ENCODE data around the gene ENO2. TPM values are rescaled to one million over a fixed set of nuclear protein-coding genes. Genes with fewer than 3 reads are reported as not detected.
A peak's percentile ranks its signal among the peaks of the same experiment; 100 is the strongest.
"Not testable (repeated sequence)": the region's sequence is repeated elsewhere in the genome, so short reads cannot be mapped to it uniquely, and the experiment has no call there.

ENO2 gene
- total RNA-seq, 1 donor: 13.4 TPM

DNA sequence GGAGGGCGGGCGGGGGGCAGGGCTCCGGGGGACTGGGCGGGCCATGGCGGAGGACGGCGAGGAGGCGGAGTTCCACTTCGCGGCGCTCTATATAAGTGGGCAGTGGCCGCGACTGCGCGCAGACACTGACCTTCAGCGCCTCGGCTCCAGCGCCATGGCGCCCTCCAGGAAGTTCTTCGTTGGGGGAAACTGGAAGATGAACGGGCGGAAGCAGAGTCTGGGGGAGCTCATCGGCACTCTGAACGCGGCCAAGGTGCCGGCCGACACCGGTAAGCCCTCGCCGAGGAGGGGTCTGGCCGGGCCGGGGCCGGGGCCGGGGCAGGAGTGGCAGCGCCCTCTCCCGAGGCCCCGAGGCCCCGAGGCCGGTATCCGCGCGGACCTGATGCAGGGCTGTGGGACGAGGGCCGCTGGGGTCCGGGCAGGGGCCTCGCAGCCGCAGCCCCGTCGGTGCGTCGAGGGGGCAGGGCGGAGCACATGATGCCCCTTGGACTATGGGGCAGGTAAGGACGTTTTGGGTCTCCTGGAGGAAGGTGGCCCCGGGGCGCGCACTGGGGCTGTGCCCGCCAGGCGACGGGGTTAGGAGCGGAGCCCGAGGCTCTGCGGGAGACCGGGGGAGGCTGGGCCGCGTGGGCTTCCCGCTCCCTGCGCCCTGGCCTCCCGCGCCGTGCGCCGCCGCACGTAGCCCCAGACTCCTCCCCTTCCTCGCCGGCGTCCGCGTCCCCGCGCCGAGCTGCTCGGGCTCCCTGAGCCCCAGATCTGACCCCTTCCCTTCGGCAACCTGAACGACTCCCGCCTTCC, 46.8 kb upstream of the ENO2 start, which contains the start of gene TPI1:
TSS of gene TPI1 (plus strand) at position 119 of the 798 bp plus-strand sequence. CDS start at position 155, 36 bp downstream.
- Histone ChIP-seq H3K9me3 (ENCODE audit: low read depth, low read length) (no peaks in the 10 kb centered on the region), H3K4me2 (ENCODE audit: insufficient read depth, low read length) (peak within 1 kb of the TSS; percentile 94), H3K4me1 (ENCODE audit: insufficient read depth, low read length) (peaks cover 39% of the 10 kb centered on the region), H3K4me3 (ENCODE audit: insufficient read depth, low read length) (peak within 1 kb of the TSS; percentile 81), H3K27me3 (ENCODE audit: insufficient read depth, low read length) (no peaks in the 10 kb centered on the region), H3K36me3 (ENCODE audit: insufficient read depth, low read length) (peaks cover 46% of the 10 kb centered on the region), H3K79me2 (ENCODE audit: insufficient read depth, low read length) (peaks cover 50% of the 10 kb centered on the region), H4K20me1 (ENCODE audit: insufficient read depth, low read length) (peaks cover 42% of the 10 kb centered on the region), H3K27ac (ENCODE audit: low read depth, low read length) (peak within 1 kb of the TSS; percentile 70), H2AFZ (ENCODE audit: low read length) (peak within 1 kb of the TSS; percentile 76)
- DNase-seq (ENCODE audit: insufficient read length, low spot score, missing footprints): peak; percentile 98
- TF ChIP-seq, protein P1, sequence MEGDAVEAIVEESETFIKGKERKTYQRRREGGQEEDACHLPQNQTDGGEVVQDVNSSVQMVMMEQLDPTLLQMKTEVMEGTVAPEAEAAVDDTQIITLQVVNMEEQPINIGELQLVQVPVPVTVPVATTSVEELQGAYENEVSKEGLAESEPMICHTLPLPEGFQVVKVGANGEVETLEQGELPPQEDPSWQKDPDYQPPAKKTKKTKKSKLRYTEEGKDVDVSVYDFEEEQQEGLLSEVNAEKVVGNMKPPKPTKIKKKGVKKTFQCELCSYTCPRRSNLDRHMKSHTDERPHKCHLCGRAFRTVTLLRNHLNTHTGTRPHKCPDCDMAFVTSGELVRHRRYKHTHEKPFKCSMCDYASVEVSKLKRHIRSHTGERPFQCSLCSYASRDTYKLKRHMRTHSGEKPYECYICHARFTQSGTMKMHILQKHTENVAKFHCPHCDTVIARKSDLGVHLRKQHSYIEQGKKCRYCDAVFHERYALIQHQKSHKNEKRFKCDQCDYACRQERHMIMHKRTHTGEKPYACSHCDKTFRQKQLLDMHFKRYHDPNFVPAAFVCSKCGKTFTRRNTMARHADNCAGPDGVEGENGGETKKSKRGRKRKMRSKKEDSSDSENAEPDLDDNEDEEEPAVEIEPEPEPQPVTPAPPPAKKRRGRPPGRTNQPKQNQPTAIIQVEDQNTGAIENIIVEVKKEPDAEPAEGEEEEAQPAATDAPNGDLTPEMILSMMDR (IDR thresholded peaks at IDR 0.05; ENCODE audit: extremely low read depth, low read depth, low read length): no peak

GRCh38 chr12:6868211-6869048, 46.0 kb upstream of the ENO2 start:
- H3K4me3 ChIP-seq (ENCODE audit: insufficient read depth, low read length): peak overlapping the region; percentile 81
- H2AFZ ChIP-seq (ENCODE audit: low read length): no peak overlapping the region
- peaks cover 53% of the 10 kb centered on the region for H3K79me2 ChIP-seq (ENCODE audit: insufficient read depth, low read length)
- peak overlapping the region; percentile 70 for H3K27ac ChIP-seq (ENCODE audit: low read depth, low read length)
- H3K4me1 ChIP-seq (ENCODE audit: insufficient read depth, low read length): peaks cover 36% of the 10 kb centered on the region
- peaks cover 42% of the 10 kb centered on the region for H4K20me1 ChIP-seq (ENCODE audit: insufficient read depth, low read length)
- DNase-seq (ENCODE audit: insufficient read length, low spot score, missing footprints): peak; percentile 89
- H3K27me3 ChIP-seq (ENCODE audit: insufficient read depth, low read length): no peaks in the 10 kb centered on the region
- TF ChIP-seq, protein P1 (IDR thresholded peaks at IDR 0.05; ENCODE audit: extremely low read depth, low read depth, low read length): no peak
- H3K36me3 ChIP-seq (ENCODE audit: insufficient read depth, low read length): peaks cover 39% of the 10 kb centered on the region
- H3K9me3 ChIP-seq (ENCODE audit: low read depth, low read length): no peaks in the 10 kb centered on the region
- H3K4me2 ChIP-seq (ENCODE audit: insufficient read depth, low read length): peak overlapping the region; percentile 94

GRCh38 chr12:6869049-6870021, 45.0 kb upstream of the ENO2 start:
- no peak overlapping the region for H2AFZ ChIP-seq (ENCODE audit: low read length)
- DNase-seq (ENCODE audit: insufficient read length, low spot score, missing footprints): peak; percentile 97
- peak overlapping the region; percentile 94 for H3K4me2 ChIP-seq (ENCODE audit: insufficient read depth, low read length)
- H3K4me1 ChIP-seq (ENCODE audit: insufficient read depth, low read length): peaks cover 42% of the 10 kb centered on the region
- H3K4me3 ChIP-seq (ENCODE audit: insufficient read depth, low read length): peak overlapping the region; percentile 81
- H3K27me3 ChIP-seq (ENCODE audit: insufficient read depth, low read length): no peaks in the 10 kb centered on the region
- H3K27ac ChIP-seq (ENCODE audit: low read depth, low read length): peak overlapping the region; percentile 19
- TF ChIP-seq, protein P1 (IDR thresholded peaks at IDR 0.05; ENCODE audit: extremely low read depth, low read depth, low read length): peak; percentile 91
- H3K79me2 ChIP-seq (ENCODE audit: insufficient read depth, low read length): peaks cover 53% of the 10 kb centered on the region
- peaks cover 38% of the 10 kb centered on the region for H3K36me3 ChIP-seq (ENCODE audit: insufficient read depth, low read length)
- H4K20me1 ChIP-seq (ENCODE audit: insufficient read depth, low read length): peaks cover 42% of the 10 kb centered on the region
- no peaks in the 10 kb centered on the region for H3K9me3 ChIP-seq (ENCODE audit: low read depth, low read length)

- peaks cover 56% of the 10 kb centered on the region for H3K79me2 ChIP-seq (ENCODE audit: insufficient read depth, low read length)
- H2AFZ ChIP-seq (ENCODE audit: low read length); H3K4me2 ChIP-seq (ENCODE audit: insufficient read depth, low read length); H3K9me3 ChIP-seq (ENCODE audit: low read depth, low read length); DNase-seq (ENCODE audit: insufficient read length, low spot score, missing footprints); H3K4me3 ChIP-seq (ENCODE audit: insufficient read depth, low read length); H3K27me3 ChIP-seq (ENCODE audit: insufficient read depth, low read length): not testable (repeated sequence)
- H3K36me3 ChIP-seq (ENCODE audit: insufficient read depth, low read length): peaks cover 30% of the 10 kb centered on the region
- H3K27ac ChIP-seq (ENCODE audit: low read depth, low read length): peak overlapping the region; percentile 19
- peaks cover 45% of the 10 kb centered on the region for H3K4me1 ChIP-seq (ENCODE audit: insufficient read depth, low read length)
- H4K20me1 ChIP-seq (ENCODE audit: insufficient read depth, low read length): peaks cover 42% of the 10 kb centered on the region
These were observed 44.1 kb upstream of the ENO2 start for GRCh38 chr12:6870304-6870703.
